Stomach (tissue), 4 donors: ENCODE data around the gene LIPA.

Source experiments
- CTCF ChIP-seq, 7 experiments: fragments of 450-650 bp in 4 of 7; fragments of 200-600 bp in 3 of 7; sonication (generic) in 3 of 7; IDR thresholded peaks; one replicate each; pipeline ENCODE4 v1.5.1; 2016 to 2019; ENCODE audit warnings: antibody characterized with exemption in 7 of 7, control low read depth in 2 of 7, mild to moderate bottlenecking in 1 of 7
- EP300 ChIP-seq: sonication (generic); formaldehyde crosslinking; IDR thresholded peaks from one replicate; pipeline ENCODE4 v1.6.1; 2017; ENCODE audit warnings: antibody characterized with exemption
- POLR2AphosphoS5 ChIP-seq, 3 donors: sonication (generic); formaldehyde crosslinking; IDR thresholded peaks; one replicate each; pipeline ENCODE4 v1.6.1; 2016; ENCODE audit warnings: antibody characterized with exemption in 3 of 3

DNA sequence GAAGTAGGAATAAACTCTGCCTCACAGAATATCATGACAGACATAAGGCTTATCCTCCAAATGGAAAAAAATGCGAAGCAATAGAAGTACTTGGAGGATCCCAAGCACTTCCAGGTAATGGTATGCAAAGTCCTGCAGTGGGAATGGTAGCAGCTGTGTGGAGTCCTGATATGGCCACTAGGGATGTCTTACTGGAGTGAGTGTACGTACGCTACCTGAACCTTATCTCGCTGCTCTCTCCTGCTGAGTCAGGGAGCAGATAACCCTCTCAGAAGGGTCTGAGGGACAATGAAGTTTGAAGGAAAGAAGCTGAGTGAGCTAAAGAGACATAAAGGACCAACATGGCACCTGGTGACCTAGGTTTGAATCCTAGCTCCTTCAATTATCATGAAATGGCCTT lies 86.7 kb downstream of the LIPA start:
- TF ChIP-seq CTCF (IDR thresholded peaks at IDR 0.05) = no peak
- no peak for TF ChIP-seq EP300
- TF ChIP-seq POLR2AphosphoS5 (IDR thresholded peaks at IDR 0.05) = no peak
